GM12878 (cell line): ENCODE results near the gene KDM5B. TPM values are rescaled to one million over a fixed set of nuclear protein-coding genes. Genes with fewer than 3 reads are reported as not detected.
"Not testable (repeated sequence)": the region's sequence is repeated elsewhere in the genome, so short reads cannot be mapped to it uniquely, and the experiment has no call there.

Experiments used
- ATAC-seq: fragments of 200-7000 bp; cut with Tn5 transposase; 3 replicates; pipeline ENCODE4 v1.9.1; 2020; ENCODE audit warnings: mild to moderate bottlenecking, moderate library complexity
- BruUV-seq: library from RNA; stranded (reverse); fragments of 400-500 nt; replicated peaks from 2 replicates; lab custom pipeline; 2021; lab: Mats Ljungman, UMichigan
- CTCF ChIA-PET: fragments of 300-600 bp; sonication (Branson Sonifier 250); formaldehyde crosslinking; extraction: SDS; loops from one replicate; lab custom pipeline; 2021; ENCODE audit warnings: inconsistent platforms; lab: Yijun Ruan, JAX
- POLR2A ChIA-PET: fragments of 350-600 bp; formaldehyde crosslinking; extraction: SDS; loops from one replicate; lab custom pipeline; 2021; ENCODE audit warnings: inconsistent platforms; lab: Charles Lee
- RAD21 ChIA-PET: fragments of 300-600 bp; sonication (Branson Sonifier 250); formaldehyde crosslinking; loops from one replicate; lab custom pipeline; 2023; ENCODE audit warnings: antibody characterized with exemption; ENCODE audit not compliant: unreplicated experiment; lab: Charles Lee
- SMC1A ChIA-PET: fragments of 300-600 bp; sonication (Branson Sonifier 250); formaldehyde crosslinking; loops from one replicate; lab custom pipeline; 2023; ENCODE audit not compliant: unreplicated experiment, uncharacterized antibody; lab: Charles Lee
- DNase-seq: peaks from one replicate; pipeline ENCODE4 v3.0.0-alpha.2; 2011; ENCODE audit warnings: low read depth, low spot score
- FAIRE-seq: peaks from 3 replicates; lab custom pipeline; 2011; peaks lifted over from hg19 to GRCh38; lab: Jason Lieb, UNC
- H2AFZ ChIP-seq: 2 replicates; pipeline ENCODE4 v1.6.0; 2011; ENCODE audit warnings: low read depth, low read length, control low read depth; ENCODE audit not compliant: control insufficient read depth
- H3K27ac ChIP-seq: 2 replicates; pipeline ENCODE4 v1.5.1; 2011; ENCODE audit warnings: control low read depth; ENCODE audit not compliant: control insufficient read depth, insufficient read depth
- H3K27me3 ChIP-seq, 2 experiments: replicated peaks in 1 of 2; 2 replicates each; pipeline versions ENCODE4 v1.6.0 to v1.6.1; 2011; ENCODE audit warnings: low read length in 1 of 2; ENCODE audit not compliant: control insufficient read depth in 2 of 2, insufficient read depth in 2 of 2
- H3K36me3 ChIP-seq, 2 experiments: 2 replicates each; pipeline ENCODE4 v1.5.1; 2011; ENCODE audit warnings: low read length in 1 of 2; ENCODE audit not compliant: control insufficient read depth in 2 of 2, insufficient read depth in 2 of 2
- H3K4me1 ChIP-seq: 2 replicates; pipeline ENCODE4 v1.6.1; 2011; ENCODE audit warnings: mild to moderate bottlenecking, low read length, moderate library complexity, mixed read lengths; ENCODE audit not compliant: control insufficient read depth, insufficient read depth
- H3K4me2 ChIP-seq: 2 replicates; pipeline ENCODE4 v1.6.0; 2011; ENCODE audit warnings: control low read depth; ENCODE audit not compliant: control insufficient read depth, insufficient read depth
- H3K4me3 ChIP-seq: fragments of 200-600 bp; sonication (generic); 2 replicates; pipeline ENCODE4 v1.5.1; 2016
- H3K79me2 ChIP-seq: 2 replicates; pipeline ENCODE4 v1.6.0; 2011; ENCODE audit warnings: low read length; ENCODE audit not compliant: control insufficient read depth, insufficient read depth
- H3K9ac ChIP-seq: 2 replicates; pipeline ENCODE4 v1.8.0; 2011; ENCODE audit warnings: low read length, control low read depth, mixed read lengths; ENCODE audit not compliant: control insufficient read depth, insufficient read depth
- H3K9me3 ChIP-seq: replicated peaks from 3 replicates; pipeline ENCODE4 v1.5.1; 2011; ENCODE audit warnings: mild to moderate bottlenecking, low read length; ENCODE audit not compliant: control insufficient read depth, insufficient read depth
- H4K20me1 ChIP-seq: 2 replicates; pipeline ENCODE4 v1.6.0; 2011; ENCODE audit not compliant: control insufficient read depth, insufficient read depth
- ATF7 ChIP-seq: fragments of 450-650 bp; IDR thresholded peaks from 2 replicates; pipeline ENCODE4 v1.6.1; 2016; ENCODE audit warnings: low read depth, mild to moderate bottlenecking
- ESRRA ChIP-seq: IDR thresholded peaks from 2 replicates; pipeline ENCODE4 v1.6.1; 2012; ENCODE audit warnings: mild to moderate bottlenecking, low read length, improper control_type of control experiment
- MTA3 ChIP-seq: IDR thresholded peaks from 2 replicates; pipeline ENCODE4 v1.6.1; 2012; ENCODE audit warnings: low read length, inconsistent platforms, borderline replicate concordance
- SIX5 ChIP-seq: IDR thresholded peaks from 2 replicates; pipeline ENCODE4 v1.6.1; 2011; ENCODE audit warnings: mild to moderate bottlenecking, low read depth, low read length, moderate library complexity; ENCODE audit not compliant: severe bottlenecking
- TAF1 ChIP-seq: IDR thresholded peaks from 2 replicates; pipeline ENCODE4 v1.6.1; 2011; ENCODE audit warnings: mild to moderate bottlenecking, low read depth, low read length, borderline replicate concordance
- WGBS: methylation state at CpG from one replicate; pipeline ENCODE4 v1.1.6; 2016; ENCODE audit warnings: low lambda C conversion rate; ENCODE audit not compliant: insufficient replicate concordance, insufficient coverage; ENCODE audit errors: missing lambda C conversion rate; 5-methylcytosine and 5-hydroxymethylcytosine counted together
- in situ Hi-C: fragments of 300-500 bp; cut with MboI; formaldehyde crosslinking; loops from 9 replicates; pipeline ENCODE4 v1.14.3; 2018; ENCODE audit warnings: mixed read lengths
- intact Hi-C: fragments of 100-400 bp; cut with micrococcal nuclease; formaldehyde crosslinking; loops from one replicate; pipeline ENCODE4 v1.14.2; 2022; ENCODE audit not compliant: unreplicated experiment
- polyA plus RNA-seq, 11 experiments: library from polyadenylated mRNA; depleted of rRNA in 4 of 11; unstranded in 6 of 11; stranded (reverse) in 5 of 11; fragments of >200 nt; fragmentation: Nextera tagmentation in 4 of 11; fragmentation: Illumina TruSeq in 1 of 11; extraction: Ambion mirVana in 4 of 11; extraction: Trizol in 1 of 11; gene quantifications; 1 replicate in 1 of 11; 2 replicates in 10 of 11; pipeline versions ENCODE4 v1.2.1 to v1.2.3, GENCODE V29; 2011 to 2016; ENCODE audit warnings: inconsistent platforms in 2 of 11, missing spikeins in 2 of 11, low read depth in 1 of 11
- total RNA-seq, 4 experiments: library from RNA; depleted of rRNA in 3 of 4; stranded (reverse); fragments of >200 nt in 3 of 4; fragmentation: Illumina TruSeq in 1 of 4; extraction: Trizol in 1 of 4; gene quantifications; 2 replicates each; pipeline versions ENCODE4 v1.2.1 to v1.2.3, GENCODE V29; 2013 to 2021
- TF ChIP-seq, protein P1 (sequence below): IDR thresholded peaks from 2 replicates; pipeline ENCODE4 v1.6.1; 2011; ENCODE audit warnings: low read depth, low read length, improper control_type of control experiment, borderline replicate concordance
- TF ChIP-seq, protein P2 (sequence below): fragments of 450-650 bp; IDR thresholded peaks from 2 replicates; pipeline ENCODE4 v1.6.1; 2017; ENCODE audit warnings: antibody characterized with exemption, mild to moderate bottlenecking, moderate library complexity

KDM5B gene
- total and polyA plus RNA-seq, 10 of the 15 experiments (the other 5 are each of a cell fraction or from before 2014, with no cell fraction given): 1.7 to 26.6 (median 8.1) TPM

DNA sequence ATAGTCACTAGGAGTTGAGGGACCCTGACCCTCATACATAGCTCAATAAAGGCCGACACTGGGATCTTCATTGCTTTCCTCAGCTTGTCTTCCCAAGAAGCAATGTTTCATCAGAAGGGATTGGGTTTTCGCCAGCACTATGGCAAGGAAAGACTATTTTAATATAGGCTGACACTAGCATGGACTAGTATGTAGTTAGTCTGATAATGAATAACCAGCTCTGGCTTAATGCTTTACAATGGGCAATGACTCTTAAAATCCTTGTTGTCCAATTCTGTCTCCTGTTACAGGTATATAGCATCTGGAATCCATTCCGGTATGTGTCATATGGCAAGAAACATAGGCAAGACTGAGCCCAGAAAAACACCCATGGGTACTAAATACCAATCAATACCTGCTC, 82.7 kb downstream of the KDM5B start (continued):
- TF ChIP-seq MTA3 (no peak), ESRRA (no peak)

DNA sequence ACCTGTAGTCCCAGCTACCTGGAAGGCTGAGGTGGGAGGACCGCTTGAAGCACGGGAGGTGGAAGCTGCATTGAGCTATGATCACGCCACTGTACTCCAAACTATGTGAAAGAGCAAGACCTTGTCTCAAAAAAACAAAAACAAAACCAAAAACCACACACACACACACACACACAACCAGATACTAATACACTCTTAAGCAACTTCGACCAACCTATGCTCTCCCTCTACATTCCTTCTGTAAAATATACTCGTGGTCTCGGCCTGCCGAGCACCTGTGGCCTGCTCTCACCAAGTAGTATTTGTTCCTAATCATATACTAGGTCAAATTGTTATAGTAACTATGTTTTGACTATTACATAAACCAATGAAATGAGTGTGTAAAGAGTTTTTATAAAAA, 84.5 kb downstream of the KDM5B start:
- POLR2A ChIA-PET: interaction anchor here (0.6 kb wide), 1 partner anchor 69 kb away, joined by 3 read pairs; no protein-coding TSS in a partner anchor
- no peaks in the 10 kb centered on the region for H3K27me3 ChIP-seq
- ATAC-seq (no peak), FAIRE-seq (no peak), DNase-seq (no peak)
- H3K36me3 ChIP-seq: no peaks in the 10 kb centered on the region
- no peaks in the 10 kb centered on the region; the same call in 1 of the 2 replicates for H4K20me1 ChIP-seq
- no peak overlapping the region for H3K4me2 ChIP-seq
- no peak overlapping the region for H3K27ac ChIP-seq
- in situ Hi-C loops (no loop called here), intact Hi-C loops (loop anchor here (10.0 kb wide), 2 partner anchors 61 to 271 kb away; no protein-coding TSS in a partner anchor)
- 57% methylated on average over 7 of the region's 7 CpGs for WGBS
- TF ChIP-seq TAF1: no peak
- TF ChIP-seq, protein P1, sequence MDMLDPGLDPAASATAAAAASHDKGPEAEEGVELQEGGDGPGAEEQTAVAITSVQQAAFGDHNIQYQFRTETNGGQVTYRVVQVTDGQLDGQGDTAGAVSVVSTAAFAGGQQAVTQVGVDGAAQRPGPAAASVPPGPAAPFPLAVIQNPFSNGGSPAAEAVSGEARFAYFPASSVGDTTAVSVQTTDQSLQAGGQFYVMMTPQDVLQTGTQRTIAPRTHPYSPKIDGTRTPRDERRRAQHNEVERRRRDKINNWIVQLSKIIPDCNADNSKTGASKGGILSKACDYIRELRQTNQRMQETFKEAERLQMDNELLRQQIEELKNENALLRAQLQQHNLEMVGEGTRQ: no peak
- no peak for TF ChIP-seq ATF7
- TF ChIP-seq, protein P2, sequence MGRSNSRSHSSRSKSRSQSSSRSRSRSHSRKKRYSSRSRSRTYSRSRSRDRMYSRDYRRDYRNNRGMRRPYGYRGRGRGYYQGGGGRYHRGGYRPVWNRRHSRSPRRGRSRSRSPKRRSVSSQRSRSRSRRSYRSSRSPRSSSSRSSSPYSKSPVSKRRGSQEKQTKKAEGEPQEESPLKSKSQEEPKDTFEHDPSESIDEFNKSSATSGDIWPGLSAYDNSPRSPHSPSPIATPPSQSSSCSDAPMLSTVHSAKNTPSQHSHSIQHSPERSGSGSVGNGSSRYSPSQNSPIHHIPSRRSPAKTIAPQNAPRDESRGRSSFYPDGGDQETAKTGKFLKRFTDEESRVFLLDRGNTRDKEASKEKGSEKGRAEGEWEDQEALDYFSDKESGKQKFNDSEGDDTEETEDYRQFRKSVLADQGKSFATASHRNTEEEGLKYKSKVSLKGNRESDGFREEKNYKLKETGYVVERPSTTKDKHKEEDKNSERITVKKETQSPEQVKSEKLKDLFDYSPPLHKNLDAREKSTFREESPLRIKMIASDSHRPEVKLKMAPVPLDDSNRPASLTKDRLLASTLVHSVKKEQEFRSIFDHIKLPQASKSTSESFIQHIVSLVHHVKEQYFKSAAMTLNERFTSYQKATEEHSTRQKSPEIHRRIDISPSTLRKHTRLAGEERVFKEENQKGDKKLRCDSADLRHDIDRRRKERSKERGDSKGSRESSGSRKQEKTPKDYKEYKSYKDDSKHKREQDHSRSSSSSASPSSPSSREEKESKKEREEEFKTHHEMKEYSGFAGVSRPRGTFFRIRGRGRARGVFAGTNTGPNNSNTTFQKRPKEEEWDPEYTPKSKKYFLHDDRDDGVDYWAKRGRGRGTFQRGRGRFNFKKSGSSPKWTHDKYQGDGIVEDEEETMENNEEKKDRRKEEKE: no peak
- TF ChIP-seq SIX5: no peak
- SMC1A ChIA-PET: interaction anchor here (1.8 to 2.7 kb wide), 2 partner anchors 8 to 10 kb away, joined by 5 to 10 read pairs; no protein-coding TSS in a partner anchor
- H2AFZ ChIP-seq: no peak overlapping the region
- H3K4me1 ChIP-seq: no peaks in the 10 kb centered on the region
- no peak overlapping the region for H3K4me3 ChIP-seq
- no peaks in the 10 kb centered on the region for H3K9me3 ChIP-seq
- CTCF ChIA-PET: no interaction called here
- RAD21 ChIA-PET: no interaction called here
- H3K79me2 ChIP-seq: no peaks in the 10 kb centered on the region
- no TSS peak for BruUV-seq
- H3K9ac ChIP-seq: no peak overlapping the region

DNA sequence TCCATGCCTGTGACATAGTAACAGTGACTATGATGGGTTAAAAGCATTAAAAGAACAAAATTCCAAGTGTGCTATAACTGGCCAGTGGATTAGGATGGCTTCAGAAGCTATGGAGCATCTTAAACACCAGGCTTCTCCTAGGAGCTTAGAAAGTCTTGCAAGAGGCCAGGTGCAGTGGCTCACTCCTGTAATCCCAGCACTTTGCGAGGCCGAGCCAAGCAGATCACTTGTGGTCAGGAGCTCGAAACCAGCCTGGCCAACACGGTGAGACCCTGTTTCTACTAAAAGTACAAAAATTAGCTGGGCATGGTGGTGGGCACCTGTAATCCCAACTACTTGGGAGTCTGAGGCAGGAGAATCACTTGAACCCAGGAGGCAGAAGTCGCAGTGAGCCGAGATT, 85.2 kb downstream of the KDM5B start:
- H3K27ac ChIP-seq, H3K9me3 ChIP-seq, H2AFZ ChIP-seq, H3K4me3 ChIP-seq, H3K27me3 ChIP-seq, H3K4me2 ChIP-seq, H4K20me1 ChIP-seq, ATAC-seq, DNase-seq, BruUV-seq, H3K4me1 ChIP-seq, in situ Hi-C loops, FAIRE-seq, H3K36me3 ChIP-seq, POLR2A ChIA-PET, H3K9ac ChIP-seq, H3K79me2 ChIP-seq, RAD21 ChIA-PET: not testable (repeated sequence)
- CTCF ChIA-PET: interaction anchor here (1.0 kb wide), 1 partner anchor 9 kb away, joined by 6 read pairs; no protein-coding TSS in a partner anchor
- intact Hi-C loops: loop anchor here (10.0 kb wide), 2 partner anchors 62 to 272 kb away; no protein-coding TSS in a partner anchor
- SMC1A ChIA-PET: interaction anchor here (0.6 to 2.7 kb wide), 2 partner anchors 7 to 223 kb away, joined by 3 to 10 read pairs; no protein-coding TSS in a partner anchor
- 46% methylated on average over 4 of the region's 6 CpGs for WGBS
